Measurements from ENCODE around the gene MED13.
"Not testable (repeated sequence)": the region's sequence is repeated elsewhere in the genome, so short reads cannot be mapped to it uniquely, and the experiment has no call there.

The MED13 gene

GRCh38 chr17:62085511-62086408 is 20.7 kb upstream of the MED13 start:
- Histone ChIP-seq H3K27me3 (ENCODE audit: control insufficient read depth, insufficient read depth, low read length) (no peaks in the 10 kb centered on the region), H3K9me3 (ENCODE audit: control insufficient read depth, low read length) (no peaks in the 10 kb centered on the region), H3K9ac (ENCODE audit: low read length) (no peak overlapping the region), H3K4me1 (ENCODE audit: control insufficient read depth, insufficient read depth, low read length) (peaks cover 19% of the 10 kb centered on the region), H3K36me3 (ENCODE audit: control insufficient read depth, insufficient read depth, low read length) (no peaks in the 10 kb centered on the region), H3K4me3 (ENCODE audit: low read length) (no peak overlapping the region)

- Histone ChIP-seq H3K9me3 (ENCODE audit: control insufficient read depth, low read length) (no peaks in the 10 kb centered on the region), H3K4me3 (ENCODE audit: low read length) (no peak overlapping the region), H3K27me3 (ENCODE audit: control insufficient read depth, insufficient read depth, low read length) (no peaks in the 10 kb centered on the region), H3K36me3 (ENCODE audit: control insufficient read depth, insufficient read depth, low read length) (no peaks in the 10 kb centered on the region), H3K9ac (ENCODE audit: low read length) (no peak overlapping the region), H3K4me1 (ENCODE audit: control insufficient read depth, insufficient read depth, low read length) (peaks cover 7% of the 10 kb centered on the region)
Observed at GRCh38 chr17:62084585-62084984, 19.5 kb upstream of the MED13 start.

GRCh38 chr17:62083651-62084050 is 18.6 kb upstream of the MED13 start:
- no peak overlapping the region for H3K9ac ChIP-seq (ENCODE audit: low read length)
- H3K4me1 ChIP-seq (ENCODE audit: control insufficient read depth, insufficient read depth, low read length): no peaks in the 10 kb centered on the region
- H3K36me3 ChIP-seq (ENCODE audit: control insufficient read depth, insufficient read depth, low read length): no peaks in the 10 kb centered on the region
- H3K9me3 ChIP-seq (ENCODE audit: control insufficient read depth, low read length): no peaks in the 10 kb centered on the region
- no peak overlapping the region for H3K4me3 ChIP-seq (ENCODE audit: low read length)
- no peaks in the 10 kb centered on the region for H3K27me3 ChIP-seq (ENCODE audit: control insufficient read depth, insufficient read depth, low read length)

GRCh38 chr17:62080647-62081046 is 15.6 kb upstream of the MED13 start:
- Histone ChIP-seq H3K4me3 (ENCODE audit: low read length) (no peak overlapping the region), H3K4me1 (ENCODE audit: control insufficient read depth, insufficient read depth, low read length) (no peaks in the 10 kb centered on the region), H3K9ac (ENCODE audit: low read length) (no peak overlapping the region), H3K27me3 (ENCODE audit: control insufficient read depth, insufficient read depth, low read length) (peaks cover 3% of the 10 kb centered on the region), H3K36me3 (ENCODE audit: control insufficient read depth, insufficient read depth, low read length) (no peaks in the 10 kb centered on the region), H3K9me3 (ENCODE audit: control insufficient read depth, low read length) (no peaks in the 10 kb centered on the region)

GRCh38 chr17:62078009-62078408 is 12.9 kb upstream of the MED13 start:
- no peak overlapping the region for H3K9ac ChIP-seq (ENCODE audit: low read length)
- H3K36me3 ChIP-seq (ENCODE audit: control insufficient read depth, insufficient read depth, low read length): no peaks in the 10 kb centered on the region
- no peaks in the 10 kb centered on the region for H3K4me1 ChIP-seq (ENCODE audit: control insufficient read depth, insufficient read depth, low read length)
- H3K4me3 ChIP-seq (ENCODE audit: low read length): no peak overlapping the region
- H3K27me3 ChIP-seq (ENCODE audit: control insufficient read depth, insufficient read depth, low read length): peaks cover 3% of the 10 kb centered on the region
- H3K9me3 ChIP-seq (ENCODE audit: control insufficient read depth, low read length): no peaks in the 10 kb centered on the region

- peaks cover 3% of the 10 kb centered on the region for H3K27me3 ChIP-seq (ENCODE audit: control insufficient read depth, insufficient read depth, low read length)
- no peak overlapping the region for H3K9ac ChIP-seq (ENCODE audit: low read length)
- H3K4me3 ChIP-seq (ENCODE audit: low read length): no peak overlapping the region
- H3K4me1 ChIP-seq (ENCODE audit: control insufficient read depth, insufficient read depth, low read length): no peaks in the 10 kb centered on the region
- no peaks in the 10 kb centered on the region for H3K9me3 ChIP-seq (ENCODE audit: control insufficient read depth, low read length)
- H3K36me3 ChIP-seq (ENCODE audit: control insufficient read depth, insufficient read depth, low read length): no peaks in the 10 kb centered on the region
Observed at GRCh38 chr17:62076864-62077788, 12.0 kb upstream of the MED13 start.

- H3K4me1 ChIP-seq (ENCODE audit: control insufficient read depth, insufficient read depth, low read length): no peaks in the 10 kb centered on the region
- H3K9me3 ChIP-seq (ENCODE audit: control insufficient read depth, low read length): no peaks in the 10 kb centered on the region
- no peak overlapping the region for H3K4me3 ChIP-seq (ENCODE audit: low read length)
- H3K36me3 ChIP-seq (ENCODE audit: control insufficient read depth, insufficient read depth, low read length): no peaks in the 10 kb centered on the region
- no peak overlapping the region for H3K9ac ChIP-seq (ENCODE audit: low read length)
- H3K27me3 ChIP-seq (ENCODE audit: control insufficient read depth, insufficient read depth, low read length): peaks cover 3% of the 10 kb centered on the region
Observed at GRCh38 chr17:62075308-62075815, 10.3 kb upstream of the MED13 start.

GRCh38 chr17:62073993-62074392 is 8.9 kb upstream of the MED13 start:
- H3K36me3 ChIP-seq (ENCODE audit: control insufficient read depth, insufficient read depth, low read length): no peaks in the 10 kb centered on the region
- peaks cover 3% of the 10 kb centered on the region for H3K27me3 ChIP-seq (ENCODE audit: control insufficient read depth, insufficient read depth, low read length)
- no peak overlapping the region for H3K4me3 ChIP-seq (ENCODE audit: low read length)
- H3K9me3 ChIP-seq (ENCODE audit: control insufficient read depth, low read length): no peaks in the 10 kb centered on the region
- no peak overlapping the region for H3K9ac ChIP-seq (ENCODE audit: low read length)
- no peaks in the 10 kb centered on the region for H3K4me1 ChIP-seq (ENCODE audit: control insufficient read depth, insufficient read depth, low read length)

GRCh38 chr17:62072855-62073254 is 7.8 kb upstream of the MED13 start:
- not testable (repeated sequence) for H3K27me3 ChIP-seq (ENCODE audit: control insufficient read depth, insufficient read depth, low read length); H3K4me1 ChIP-seq (ENCODE audit: control insufficient read depth, insufficient read depth, low read length); H3K9me3 ChIP-seq (ENCODE audit: control insufficient read depth, low read length); H3K36me3 ChIP-seq (ENCODE audit: control insufficient read depth, insufficient read depth, low read length); H3K4me3 ChIP-seq (ENCODE audit: low read length); H3K9ac ChIP-seq (ENCODE audit: low read length)

- Histone ChIP-seq H3K36me3 (ENCODE audit: control insufficient read depth, insufficient read depth, low read length) (no peaks in the 10 kb centered on the region), H3K4me3 (ENCODE audit: low read length) (no peak overlapping the region), H3K9me3 (ENCODE audit: control insufficient read depth, low read length) (no peaks in the 10 kb centered on the region)
Observed at GRCh38 chr17:62070900-62071299, 5.8 kb upstream of the MED13 start.

GRCh38 chr17:62067165-62068145 is 2.4 kb upstream of the MED13 start:
- H3K27me3 ChIP-seq (ENCODE audit: control insufficient read depth, insufficient read depth, low read length): no peaks in the 10 kb centered on the region
- no peak overlapping the region for H3K9ac ChIP-seq (ENCODE audit: low read length)
- no peak overlapping the region for H3K4me3 ChIP-seq (ENCODE audit: low read length)
- H3K9me3 ChIP-seq (ENCODE audit: control insufficient read depth, low read length): no peaks in the 10 kb centered on the region
- H3K4me1 ChIP-seq (ENCODE audit: control insufficient read depth, insufficient read depth, low read length): peaks cover 17% of the 10 kb centered on the region
- no peaks in the 10 kb centered on the region for H3K36me3 ChIP-seq (ENCODE audit: control insufficient read depth, insufficient read depth, low read length)

More at GRCh38 chr17:62070900-62071299, 5.8 kb upstream of the MED13 start:
- Histone ChIP-seq H3K27me3 (ENCODE audit: control insufficient read depth, insufficient read depth, low read length) (no peaks in the 10 kb centered on the region), H3K4me1 (ENCODE audit: control insufficient read depth, insufficient read depth, low read length) (peaks cover 10% of the 10 kb centered on the region), H3K9ac (ENCODE audit: low read length) (no peak overlapping the region)
